GM13977 (cell line): ENCODE data around the gene SNX15.

Source experiments
- DNase-seq: peaks from one replicate; pipeline ENCODE4 v3.0.0; 2012; ENCODE audit warnings: low spot score
- in situ Hi-C: fragments of 300-500 bp; cut with MboI; formaldehyde crosslinking; loops from one replicate; pipeline ENCODE4 v1.12.0; 2022; ENCODE audit warnings: low sequenced_read_pairs, low pct_unique_long_range_greater_than_20kb, mixed read lengths, inconsistent platforms; ENCODE audit not compliant: unreplicated experiment
- TF ChIP-seq, protein P1 (sequence below): IDR thresholded peaks from 2 replicates; pipeline ENCODE4 v1.5.1; 2012; ENCODE audit warnings: mild to moderate bottlenecking, control low read depth; ENCODE audit not compliant: insufficient read depth; ENCODE audit errors: extremely low read depth, missing control alignments

SNX15 gene

DNA sequence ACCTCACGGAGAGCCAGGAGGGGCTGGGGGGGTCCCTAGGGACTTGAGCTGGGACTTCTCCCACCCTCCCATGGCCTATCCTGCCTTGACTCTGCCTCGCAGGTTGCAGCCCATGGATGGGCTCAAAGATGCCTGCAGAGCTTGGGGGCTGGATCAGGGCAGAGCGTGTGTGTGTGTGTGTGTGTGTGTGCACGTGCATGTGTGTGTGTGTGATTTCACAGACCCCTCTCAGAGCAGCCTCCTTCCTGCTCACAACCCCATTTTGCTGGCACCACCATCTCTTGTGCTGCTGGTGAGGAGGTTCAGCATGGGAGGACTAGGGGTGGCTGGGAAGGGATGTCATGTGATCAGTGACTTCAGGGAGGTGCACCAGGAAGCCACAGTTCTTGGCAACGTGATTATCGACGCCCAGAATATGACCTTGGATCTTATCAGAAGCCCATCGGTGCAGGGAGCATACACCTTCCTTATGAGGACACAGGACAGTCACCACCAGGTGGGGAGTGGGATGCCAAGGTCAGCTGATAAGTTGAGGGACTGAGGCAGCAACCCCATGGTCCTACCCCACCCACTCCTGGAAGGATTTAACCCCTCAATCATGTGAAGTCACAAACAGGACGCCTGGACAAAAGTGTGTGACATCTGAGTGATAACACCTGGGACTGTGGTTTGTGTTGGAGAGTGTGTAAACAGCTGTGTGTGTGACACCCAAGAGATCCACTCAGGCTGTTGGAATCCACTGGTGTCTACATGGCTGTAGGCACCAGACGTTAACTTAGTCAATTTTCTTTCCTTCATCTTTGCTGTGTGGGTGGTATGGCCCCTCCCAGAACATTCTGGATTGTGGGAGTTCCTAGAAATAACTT lies 33.0 kb downstream of the SNX15 start:
- in situ Hi-C loops = no loop called here
- DNase-seq = no peak
- TF ChIP-seq, protein P1, sequence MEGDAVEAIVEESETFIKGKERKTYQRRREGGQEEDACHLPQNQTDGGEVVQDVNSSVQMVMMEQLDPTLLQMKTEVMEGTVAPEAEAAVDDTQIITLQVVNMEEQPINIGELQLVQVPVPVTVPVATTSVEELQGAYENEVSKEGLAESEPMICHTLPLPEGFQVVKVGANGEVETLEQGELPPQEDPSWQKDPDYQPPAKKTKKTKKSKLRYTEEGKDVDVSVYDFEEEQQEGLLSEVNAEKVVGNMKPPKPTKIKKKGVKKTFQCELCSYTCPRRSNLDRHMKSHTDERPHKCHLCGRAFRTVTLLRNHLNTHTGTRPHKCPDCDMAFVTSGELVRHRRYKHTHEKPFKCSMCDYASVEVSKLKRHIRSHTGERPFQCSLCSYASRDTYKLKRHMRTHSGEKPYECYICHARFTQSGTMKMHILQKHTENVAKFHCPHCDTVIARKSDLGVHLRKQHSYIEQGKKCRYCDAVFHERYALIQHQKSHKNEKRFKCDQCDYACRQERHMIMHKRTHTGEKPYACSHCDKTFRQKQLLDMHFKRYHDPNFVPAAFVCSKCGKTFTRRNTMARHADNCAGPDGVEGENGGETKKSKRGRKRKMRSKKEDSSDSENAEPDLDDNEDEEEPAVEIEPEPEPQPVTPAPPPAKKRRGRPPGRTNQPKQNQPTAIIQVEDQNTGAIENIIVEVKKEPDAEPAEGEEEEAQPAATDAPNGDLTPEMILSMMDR = no peak

GRCh38 chr11:65060913-65061408 lies 33.7 kb downstream of the SNX15 start:
- in situ Hi-C loops = no loop called here
- no peak for DNase-seq
- TF ChIP-seq, protein P1 = no peak

DNA sequence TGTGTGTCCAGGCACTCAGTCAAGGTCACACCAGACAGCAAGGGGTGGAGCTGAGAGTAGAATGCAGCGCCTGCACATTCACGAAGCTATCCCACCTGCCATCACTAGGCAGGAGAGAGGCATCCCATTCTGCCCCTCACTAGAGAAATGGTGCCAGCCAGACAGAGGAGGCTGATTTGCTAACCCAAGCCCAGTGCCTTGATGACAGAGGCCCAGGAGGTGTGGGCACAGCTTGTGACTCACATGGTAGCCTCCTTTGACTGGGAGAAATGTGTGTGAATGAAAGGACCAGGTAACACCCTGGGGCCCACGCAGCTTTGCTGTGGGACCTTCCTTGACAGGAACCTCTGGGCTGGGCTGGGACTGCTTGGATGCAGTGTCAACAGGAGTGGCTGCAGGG lies 36.3 kb downstream of the SNX15 start:
- no peak for DNase-seq

DNA sequence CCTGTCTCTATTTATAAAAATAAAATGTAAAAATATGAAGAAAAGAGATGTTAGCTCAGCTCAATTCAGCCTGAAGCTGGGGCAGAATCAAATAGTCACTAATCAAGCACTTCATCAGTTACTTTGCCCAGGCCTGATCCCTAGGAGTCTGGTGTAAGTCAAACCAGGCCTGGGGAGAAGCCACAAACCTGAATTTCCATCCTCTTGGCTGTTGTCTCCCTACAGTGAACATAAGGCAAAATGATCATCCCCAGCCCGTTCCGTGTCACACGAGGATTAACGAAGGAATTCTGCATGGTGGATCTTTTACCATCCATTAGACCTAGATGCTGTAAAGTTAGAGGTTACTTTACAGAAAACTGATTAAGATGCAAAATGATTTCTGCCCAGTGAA lies 37.6 kb downstream of the SNX15 start:
- in situ Hi-C loops = no loop called here
- DNase-seq = no peak
- TF ChIP-seq, protein P1 = no peak

More for the DNA sequence above, 36.3 kb downstream of the SNX15 start:
- in situ Hi-C loops = no loop called here
- TF ChIP-seq, protein P1 = no peak

DNA sequence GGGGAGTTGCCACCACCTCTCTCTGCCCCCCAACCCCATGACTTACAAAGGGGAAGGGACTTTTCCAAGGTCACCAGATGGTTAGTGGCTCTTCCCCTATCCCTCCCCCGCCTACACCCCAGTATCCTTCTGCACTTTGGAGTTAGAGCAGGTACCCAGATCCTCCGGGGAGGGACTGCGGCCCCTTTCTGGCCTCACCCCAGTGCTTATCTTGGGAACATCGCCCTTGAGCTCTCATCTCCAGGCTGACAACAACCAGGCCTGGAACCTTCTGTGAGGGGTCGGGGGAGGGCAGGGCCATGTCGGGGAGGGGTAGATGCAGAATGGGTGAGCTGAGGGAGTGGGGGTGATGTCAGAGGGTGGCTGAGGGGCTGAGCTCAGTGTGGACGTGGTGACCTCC lies 38.6 kb downstream of the SNX15 start:
- TF ChIP-seq, protein P1 = no peak
- DNase-seq = no peak
- in situ Hi-C loops = no loop called here

- no peak for DNase-seq
- TF ChIP-seq, protein P1 = no peak
- in situ Hi-C loops = no loop called here
These were observed 39.1 kb downstream of the SNX15 start for GRCh38 chr11:65066315-65066714.
